Esophagus mucosa (tissue), 1 donor: ENCODE data around the gene BLNK. TPM values are rescaled to one million over a fixed set of nuclear protein-coding genes. Genes with fewer than 3 reads are reported as not detected.

Source experiments
- ATAC-seq: fragments of 200-7000 bp; cut with Tn5 transposase; one replicate; pipeline ENCODE4 v1.9.1; 2020
- total RNA-seq: library from RNA; stranded (reverse); gene quantifications from one replicate; pipeline ENCODE4 v1.2.4, GENCODE V29; 2023
- donor health status: DM: yes; HTN: yes; CAD: no.

Gene BLNK
- total RNA-seq, 1 donor from 2014 or later = 51.3 TPM

DNA sequence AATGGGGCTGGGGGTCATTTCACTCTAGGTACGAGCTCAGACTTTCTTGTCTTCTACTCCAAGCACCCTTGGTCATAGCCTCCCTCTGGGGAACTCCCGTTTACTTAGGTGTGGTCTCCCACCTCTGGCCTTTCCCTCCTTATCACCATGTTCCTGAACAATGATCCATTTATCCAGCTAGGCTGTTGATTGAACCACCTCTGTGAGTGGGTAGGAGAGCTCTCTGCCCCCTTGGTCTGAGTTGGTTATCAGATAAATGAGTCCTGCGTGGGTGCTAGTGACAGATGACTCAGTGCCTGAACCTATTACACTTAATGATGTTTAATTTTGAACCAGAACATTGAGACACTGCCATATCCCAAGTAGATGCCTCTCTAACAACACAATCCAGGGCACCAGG, 9.4 kb downstream of the BLNK start:
- no peak for ATAC-seq

DNA sequence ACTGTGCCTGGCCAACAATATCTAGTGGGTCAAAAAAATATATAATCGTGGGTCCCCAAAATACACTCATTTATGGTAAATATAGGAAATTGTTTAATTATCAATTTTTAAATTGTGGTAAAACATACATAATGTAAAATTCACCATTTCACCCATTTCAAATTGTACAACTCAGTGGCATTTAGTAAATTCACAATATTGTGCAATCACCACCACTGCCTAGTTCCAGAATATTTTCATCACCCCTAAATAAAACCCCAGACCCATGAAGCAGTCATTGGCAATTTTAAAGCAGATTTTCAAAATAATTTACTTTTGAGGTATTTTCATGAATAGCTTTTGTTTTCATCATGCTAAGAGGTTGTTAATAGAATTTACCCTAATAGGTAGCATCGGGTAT, 10.2 kb downstream of the BLNK start:
- ATAC-seq = no peak

DNA sequence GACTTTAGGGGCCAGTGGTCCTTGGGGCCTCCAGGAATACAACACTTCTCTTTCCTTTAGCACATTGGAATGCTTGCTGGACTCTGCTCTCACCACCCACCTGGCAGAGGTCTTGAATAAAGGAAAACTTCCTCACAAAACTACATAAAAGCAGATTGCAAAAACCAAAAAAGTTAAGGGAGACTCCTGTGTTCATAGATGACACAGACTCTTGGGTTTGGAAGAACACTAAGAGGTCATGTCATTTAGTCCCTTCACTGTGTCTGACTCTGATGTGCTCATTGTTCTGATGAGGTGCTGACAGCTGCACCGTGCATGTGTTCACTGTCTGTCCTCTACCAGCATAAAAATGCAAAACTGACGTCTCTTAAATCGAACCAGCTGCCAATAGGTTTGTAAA, 11.4 kb downstream of the BLNK start:
- ATAC-seq = no peak

DNA sequence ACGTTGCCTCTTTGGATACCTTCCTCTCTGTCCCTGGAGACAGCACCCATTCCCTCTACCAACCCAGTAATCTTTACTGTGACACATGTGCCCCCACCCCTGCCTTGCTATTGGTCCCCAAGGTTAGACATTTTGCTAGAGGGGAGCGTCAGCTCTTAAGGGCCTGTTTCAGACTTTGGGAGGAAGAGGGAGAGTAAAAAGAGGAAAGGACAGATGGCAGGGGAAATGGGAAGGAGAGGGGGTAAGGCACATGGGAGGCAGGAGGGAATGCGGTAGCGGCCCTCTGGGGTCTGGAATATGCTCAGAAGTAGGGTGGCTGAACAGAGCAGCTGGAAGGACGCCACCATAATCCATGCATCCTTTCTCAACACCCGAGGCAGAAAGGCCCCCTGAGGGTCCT, 12.2 kb downstream of the BLNK start:
- ATAC-seq = no peak

DNA sequence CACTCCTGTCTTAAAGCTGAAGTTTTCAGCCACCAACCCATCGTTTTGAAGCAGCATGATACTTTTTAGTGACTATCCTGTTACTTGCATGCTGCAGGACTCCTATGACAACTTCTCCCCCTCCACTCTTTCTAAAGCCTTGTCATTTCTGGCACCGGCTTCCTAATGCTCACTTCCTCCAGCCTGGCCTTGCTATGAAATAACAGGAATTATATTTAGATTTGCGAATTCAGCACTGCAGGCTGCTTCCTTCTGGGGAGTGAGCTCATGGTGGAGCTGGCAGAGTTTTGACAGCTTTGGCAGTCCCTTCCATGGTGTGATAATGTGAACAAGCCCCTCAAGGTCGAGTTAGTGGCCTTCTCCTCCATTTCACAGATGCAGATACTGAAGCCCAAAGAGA, 13.4 kb downstream of the BLNK start:
- no peak for ATAC-seq

DNA sequence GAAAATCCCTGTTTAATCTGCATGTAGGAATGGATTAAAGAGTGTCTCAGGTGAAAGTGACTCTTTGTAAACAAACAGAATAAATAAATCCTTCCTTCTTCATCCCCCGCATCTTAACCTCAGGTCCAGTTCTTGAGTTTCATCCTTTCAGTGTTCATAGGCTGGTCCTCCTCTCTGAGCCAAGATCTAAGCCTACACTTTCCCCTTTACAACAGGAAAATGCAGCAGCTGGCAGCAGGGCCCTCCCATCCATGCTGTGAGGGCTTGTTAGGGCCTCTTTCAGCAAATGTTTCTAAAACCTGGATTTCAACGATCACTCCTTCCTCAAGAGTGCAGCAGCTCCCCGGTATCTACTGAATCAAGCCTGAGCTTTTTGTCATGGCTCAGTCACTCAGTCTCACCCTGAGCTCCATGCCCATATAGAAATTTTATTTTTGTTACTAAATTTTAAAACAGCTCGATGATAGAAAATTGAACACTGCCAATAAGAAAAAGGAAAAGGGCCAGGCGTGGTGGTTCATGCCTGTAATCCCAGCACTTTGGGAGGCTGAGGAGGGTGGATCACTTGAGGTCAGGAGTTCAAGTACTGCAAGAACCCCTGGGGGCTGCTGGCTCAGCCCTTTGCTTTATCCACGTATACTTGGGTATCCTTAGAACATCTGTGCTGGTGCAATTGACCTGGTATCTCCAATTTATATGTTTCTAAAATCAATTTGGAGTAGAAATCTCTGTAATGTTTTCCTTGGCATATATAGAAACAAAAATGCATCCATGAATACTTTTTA, 15.6 kb downstream of the BLNK start:
- ATAC-seq = peak; percentile 10

DNA sequence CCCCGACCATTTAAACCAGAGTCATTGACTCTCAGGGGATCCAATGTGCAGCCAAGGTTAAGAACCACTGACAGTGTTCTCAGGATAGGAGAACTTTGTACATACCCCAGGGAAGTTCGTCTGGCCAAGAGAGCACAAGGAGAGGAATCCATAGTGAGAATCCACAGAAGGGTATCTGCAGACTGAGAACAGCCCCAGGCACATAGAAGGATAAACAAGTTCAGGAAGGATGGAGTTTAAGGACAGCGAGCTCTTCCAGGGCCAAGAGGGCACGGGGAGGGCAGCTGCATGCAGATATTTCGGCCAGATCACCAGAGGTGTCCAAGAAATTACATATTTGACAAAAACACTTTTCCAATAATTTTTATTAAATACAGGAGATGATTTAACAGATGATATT, 16.4 kb downstream of the BLNK start:
- no peak for ATAC-seq

DNA sequence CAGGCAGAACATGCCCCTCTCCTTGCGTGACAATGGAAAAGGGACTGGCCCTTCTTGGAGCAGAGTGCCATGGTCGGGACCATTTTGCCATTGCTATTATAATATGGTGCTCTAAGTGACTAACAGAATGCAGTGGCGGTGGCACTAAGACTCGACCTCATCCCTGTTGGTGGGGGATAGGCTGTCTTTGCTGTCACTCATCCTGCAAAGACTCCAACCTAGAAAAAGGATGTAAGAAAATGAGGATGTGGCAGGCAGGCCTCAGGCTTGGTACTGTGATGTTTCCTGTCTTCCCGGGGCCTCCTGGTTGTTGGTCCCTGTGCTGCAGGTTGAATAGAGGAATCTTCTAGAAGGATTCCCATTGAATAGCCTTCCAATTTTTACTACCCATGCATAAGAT, 18.6 kb downstream of the BLNK start:
- no peak for ATAC-seq

DNA sequence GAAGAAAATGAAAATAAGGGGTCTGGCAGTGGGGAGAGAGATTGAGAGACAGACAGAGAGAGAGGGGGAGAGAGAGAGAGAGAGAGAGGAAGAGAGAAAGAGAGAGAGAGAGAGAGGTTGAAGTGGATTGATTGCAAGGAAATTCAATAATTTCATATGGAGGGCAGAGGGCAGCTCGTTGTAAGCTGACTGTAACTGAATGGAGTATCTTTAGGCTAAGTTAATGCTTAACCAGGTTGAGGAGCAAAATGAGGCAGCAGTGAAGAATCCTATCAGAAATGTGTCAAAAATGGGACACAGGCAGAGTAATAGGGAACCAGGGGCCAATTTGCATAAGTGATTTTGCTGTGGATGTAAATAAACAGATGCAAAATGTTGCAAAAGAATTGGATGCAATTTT, 21.0 kb downstream of the BLNK start:
- ATAC-seq = no peak

DNA sequence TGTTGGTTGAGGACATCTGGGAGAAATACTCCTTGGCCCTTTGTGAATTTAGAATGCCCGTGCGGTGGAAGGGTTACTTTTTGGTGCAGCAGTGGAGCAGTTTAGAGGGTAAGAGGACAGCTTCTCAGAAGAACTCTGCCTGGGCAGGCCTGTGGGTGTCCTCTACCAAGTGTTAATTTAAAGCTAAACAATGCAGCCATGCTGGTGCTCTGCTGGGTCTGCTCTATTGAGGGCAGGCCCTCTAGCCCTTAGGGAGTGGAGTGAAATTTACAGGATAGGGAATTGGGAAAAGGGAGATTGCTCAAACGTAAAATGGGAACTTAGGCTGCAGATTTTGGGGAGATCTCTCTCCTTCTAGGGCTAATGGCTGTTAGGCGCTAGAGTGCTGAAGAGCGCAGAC, 22.1 kb downstream of the BLNK start:
- no peak for ATAC-seq

DNA sequence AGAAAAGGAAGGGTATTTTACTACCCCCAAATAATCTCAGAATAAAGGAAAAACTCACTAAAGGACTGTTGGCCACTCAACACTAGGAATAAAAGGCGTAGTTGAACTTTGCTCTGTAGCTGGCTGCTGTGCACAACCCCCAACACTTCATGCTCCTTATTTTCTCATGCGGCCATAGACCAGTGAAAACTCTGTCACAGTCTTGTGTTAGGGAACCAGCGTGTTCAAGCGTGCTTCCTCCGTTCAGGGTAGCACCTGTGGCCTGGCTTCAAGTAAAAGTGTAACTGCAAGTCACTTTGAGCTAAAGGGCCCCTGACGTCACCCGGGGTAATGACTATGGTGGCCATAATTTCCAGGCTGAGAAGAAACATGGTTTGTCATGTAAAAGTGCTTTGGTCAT, 27.0 kb downstream of the BLNK start:
- ATAC-seq = peak; percentile 42

DNA sequence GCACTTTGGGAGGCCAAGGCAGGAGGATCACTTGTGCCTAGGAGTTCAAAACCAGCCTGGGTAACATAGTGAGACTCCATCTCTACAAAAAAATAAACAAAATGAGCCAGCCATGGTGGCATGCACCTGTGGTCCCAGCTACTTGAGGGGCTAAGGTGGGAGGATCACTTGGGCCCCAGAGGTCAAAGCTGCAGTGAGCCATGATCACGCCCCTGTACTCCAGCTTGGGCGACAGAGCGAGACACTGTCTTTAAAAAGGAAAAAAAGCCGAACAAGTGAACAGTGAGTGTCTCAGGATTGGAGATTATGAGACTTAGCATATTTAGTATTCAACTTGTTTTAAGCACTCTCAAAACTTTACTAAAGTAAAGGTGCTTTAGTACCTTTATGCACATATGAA, 28.1 kb downstream of the BLNK start:
- no peak for ATAC-seq

DNA sequence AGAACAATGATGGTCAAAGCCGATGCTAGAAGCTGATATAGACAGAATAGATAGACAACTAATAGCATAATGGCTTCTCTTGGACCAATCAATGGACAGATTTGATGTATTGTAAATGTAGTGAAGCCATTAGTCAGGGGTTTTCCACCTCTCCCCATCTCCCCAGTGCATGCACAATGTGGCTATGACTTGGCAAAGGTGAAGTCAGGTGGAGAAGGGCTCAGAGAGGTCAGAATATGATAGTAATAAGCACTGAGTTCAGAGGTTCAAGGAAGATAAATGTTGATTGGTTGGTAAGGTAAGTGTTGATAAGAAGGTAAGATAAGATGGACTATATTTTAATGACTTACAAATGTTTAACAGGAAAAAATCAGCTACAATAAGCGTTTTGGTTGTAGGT, 28.5 kb downstream of the BLNK start:
- ATAC-seq = no peak

DNA sequence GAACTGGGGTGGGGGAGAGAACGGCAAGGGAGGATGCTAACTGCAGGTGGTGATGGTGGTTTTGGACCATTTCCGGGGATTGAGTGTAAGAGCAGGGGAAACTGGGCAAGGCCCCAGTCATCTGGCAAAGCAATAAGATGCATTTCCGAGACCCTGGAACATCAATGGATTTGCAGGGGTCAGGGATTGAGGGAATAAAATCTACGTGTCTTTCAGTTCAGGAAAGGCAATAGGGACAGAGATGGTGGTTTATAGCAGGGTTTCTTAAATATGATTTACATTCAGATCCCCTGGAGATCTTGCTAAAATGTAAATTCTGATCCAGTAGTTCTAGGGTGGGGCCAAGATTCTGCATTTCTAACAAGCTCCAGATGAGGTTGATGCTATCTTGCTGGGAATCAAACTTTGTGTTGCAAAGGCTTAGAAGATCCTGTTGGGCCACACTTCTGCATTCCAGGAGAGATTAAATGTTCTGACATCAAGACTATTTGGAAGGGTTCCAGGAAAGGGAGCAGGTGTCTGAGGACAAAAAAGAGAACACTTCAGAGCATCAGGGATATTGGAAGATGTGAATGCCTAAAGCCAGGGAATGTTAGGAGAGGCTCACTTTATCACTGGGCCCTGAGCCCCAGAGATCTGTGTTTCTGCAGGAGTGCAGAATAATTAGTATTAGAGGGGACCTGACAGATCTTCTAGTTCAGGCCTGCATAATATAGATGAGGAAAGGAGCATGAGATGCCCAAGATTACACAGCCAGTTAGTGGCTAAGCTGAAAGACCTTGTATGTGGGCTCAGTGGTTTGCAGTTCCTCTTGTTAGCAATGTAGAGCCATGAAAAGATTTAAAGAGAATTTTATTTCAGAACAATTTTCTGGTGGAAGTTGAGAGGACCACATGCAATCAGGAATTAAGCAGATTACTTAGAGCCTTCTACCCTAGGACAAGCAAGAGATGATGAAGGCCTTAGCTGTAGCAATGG, 32.4 kb downstream of the BLNK start:
- peak; percentile 18 for ATAC-seq

DNA sequence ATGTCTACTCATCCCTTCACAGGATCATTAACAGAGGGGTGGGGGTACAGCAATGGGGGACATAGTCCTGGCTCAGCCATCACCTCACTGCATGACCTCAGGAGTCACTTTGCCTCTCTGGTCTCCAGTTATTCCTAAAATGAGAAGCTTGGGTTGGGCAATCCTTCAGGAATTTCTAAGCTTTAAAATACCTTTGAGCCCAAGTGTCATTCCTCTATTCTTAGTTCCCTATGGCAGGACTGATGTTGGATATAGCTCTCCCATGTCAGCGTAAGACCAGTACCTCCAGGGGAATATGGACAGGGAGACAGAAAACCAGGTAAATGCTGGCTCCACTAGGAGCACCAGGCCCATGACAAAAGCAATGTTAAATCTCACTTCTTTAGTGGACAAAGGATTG, 34.5 kb downstream of the BLNK start:
- ATAC-seq = no peak

DNA sequence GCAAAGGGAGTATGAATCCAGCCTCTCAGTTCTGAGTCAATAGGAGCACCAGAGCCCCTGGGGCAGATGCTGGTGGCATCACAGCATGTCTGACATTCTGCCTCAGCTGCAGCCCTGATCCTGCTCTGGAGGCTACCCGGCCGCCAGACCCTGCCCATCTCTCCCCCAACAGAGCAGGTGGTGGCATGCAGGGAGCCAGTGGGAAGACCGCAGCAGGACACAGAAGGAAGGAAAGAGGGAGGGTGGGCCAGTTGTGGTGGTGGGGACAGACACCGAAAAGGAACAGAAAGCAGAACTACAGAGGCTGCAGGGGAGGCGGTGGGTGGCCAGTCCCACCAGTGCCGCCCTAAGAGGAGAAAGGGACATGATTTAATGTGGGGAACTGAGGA, 35.3 kb downstream of the BLNK start:
- ATAC-seq = no peak

DNA sequence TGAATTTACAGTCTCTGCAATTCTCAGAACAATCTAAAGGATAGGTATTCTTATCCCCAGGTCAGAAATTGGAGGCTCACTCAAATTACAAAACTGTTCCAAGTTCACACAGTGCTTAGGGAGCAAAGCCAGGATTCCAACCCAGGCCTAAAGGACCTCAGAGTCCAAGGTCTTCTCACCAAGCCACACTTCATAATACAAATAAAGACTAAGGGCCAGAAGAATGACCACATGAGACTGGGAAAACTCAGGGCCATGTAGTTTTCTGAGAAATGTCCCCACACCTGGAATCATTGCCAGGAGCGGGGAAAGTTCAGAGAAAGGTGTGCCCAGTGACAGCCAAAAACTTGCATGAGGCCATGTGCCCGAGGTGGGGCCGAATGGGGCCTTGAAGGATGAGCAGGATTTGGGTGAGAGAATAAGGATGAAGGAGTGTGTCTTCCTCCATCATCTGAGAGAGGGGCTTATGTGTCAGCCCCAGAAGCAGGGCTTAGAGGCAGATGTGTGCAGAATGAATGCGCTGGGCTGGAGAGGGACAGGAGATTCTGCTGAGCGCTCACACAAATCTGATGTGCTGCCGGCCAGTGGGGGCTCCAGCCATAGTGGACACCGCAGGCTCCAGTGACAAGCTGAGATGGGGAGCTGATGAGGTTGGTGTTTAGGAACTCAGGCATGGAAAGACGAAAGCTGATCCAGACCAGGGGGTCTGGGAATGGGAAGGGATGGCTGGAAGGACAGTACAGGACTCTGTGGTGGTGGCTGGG, 35.9 kb downstream of the BLNK start:
- no peak for ATAC-seq

DNA sequence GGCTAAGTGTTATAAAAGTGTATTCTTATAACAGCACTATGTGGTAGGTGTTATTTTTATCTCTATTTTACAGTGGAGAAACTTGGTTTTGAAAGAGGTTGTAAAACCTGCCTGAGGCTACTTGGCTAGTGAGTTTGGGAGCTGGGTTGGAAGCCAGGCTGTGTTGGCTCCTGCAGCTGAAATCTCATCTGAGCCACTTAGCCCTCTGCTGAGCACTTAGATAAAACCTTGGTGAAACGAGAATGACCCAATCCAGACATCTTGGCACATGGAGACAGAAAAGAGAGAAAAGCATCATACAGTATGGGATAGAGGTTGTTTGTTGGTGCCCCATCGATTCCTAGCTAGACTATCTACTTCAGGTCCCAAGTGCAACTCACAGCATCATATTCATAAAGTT, 37.4 kb downstream of the BLNK start:
- ATAC-seq = no peak

DNA sequence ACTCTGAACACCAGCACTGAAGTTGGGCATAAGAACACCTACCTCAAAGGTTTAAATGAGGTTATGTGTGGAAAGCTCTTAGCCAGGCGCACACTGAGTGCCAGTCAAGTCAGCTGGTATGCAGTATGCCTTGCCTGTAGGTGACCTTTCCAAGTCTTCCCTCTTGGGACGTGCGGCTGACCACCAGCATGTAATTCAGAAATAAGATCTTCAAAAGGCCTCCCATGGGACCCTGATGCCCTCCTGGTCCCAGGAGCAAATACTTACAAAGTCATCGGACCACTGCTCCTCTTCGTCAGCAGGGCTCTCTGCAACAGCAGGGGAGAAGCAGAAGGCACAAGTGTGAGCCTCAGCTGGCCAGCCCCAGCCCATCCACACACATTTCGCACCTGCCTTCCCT, 40.8 kb downstream of the BLNK start:
- ATAC-seq = no peak

DNA sequence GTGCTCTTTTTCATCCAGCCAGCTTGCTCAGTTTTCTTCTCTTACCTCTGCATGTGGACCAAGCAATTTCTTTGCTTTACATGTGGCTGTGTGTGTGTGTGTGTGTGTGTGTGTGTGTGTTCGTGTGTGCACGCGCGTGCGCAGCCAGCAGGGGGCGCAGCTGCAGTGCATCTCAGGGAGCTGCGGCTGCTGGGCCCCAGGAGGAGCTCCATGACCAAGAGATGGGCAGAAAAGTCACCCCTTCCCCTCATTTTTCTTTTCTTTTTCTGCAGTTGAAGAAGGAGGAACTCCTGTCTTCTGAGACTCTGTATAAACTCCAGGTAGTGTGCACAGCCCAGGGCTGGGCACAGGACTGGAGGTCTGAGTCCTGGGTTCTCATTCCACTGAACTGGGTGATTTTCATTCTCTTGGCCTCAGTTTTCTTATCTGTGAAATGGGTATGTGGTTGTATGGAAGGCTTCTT, 41.8 kb downstream of the BLNK start:
- peak; percentile 89 for ATAC-seq

DNA sequence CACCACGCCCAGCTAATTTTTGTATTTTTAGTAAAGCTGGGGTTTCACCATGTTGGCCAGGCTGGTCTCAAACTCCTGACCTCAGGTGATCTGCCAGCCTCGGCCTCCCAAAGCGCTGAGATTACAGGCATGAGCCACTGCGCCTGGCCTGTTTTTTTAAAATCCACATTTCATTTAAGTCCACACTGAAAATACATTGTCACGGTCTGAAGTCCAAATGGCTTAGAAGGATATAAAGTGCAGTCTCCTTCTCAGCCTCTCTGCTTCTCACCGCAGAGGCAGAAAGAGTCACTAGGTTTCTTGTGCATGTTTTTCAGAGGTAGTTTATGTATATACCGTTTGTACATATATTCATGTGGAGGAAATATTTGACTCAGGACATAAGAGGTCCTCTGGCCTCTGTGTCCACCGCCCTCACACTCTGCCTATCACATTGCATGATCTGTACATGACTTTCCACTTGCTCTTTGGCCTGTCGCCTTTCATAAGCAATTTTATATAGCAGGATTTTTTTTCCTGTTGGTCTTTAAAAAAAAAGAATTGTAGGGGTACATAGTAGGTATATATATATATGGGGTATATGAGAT, 42.9 kb downstream of the BLNK start:
- no peak for ATAC-seq

DNA sequence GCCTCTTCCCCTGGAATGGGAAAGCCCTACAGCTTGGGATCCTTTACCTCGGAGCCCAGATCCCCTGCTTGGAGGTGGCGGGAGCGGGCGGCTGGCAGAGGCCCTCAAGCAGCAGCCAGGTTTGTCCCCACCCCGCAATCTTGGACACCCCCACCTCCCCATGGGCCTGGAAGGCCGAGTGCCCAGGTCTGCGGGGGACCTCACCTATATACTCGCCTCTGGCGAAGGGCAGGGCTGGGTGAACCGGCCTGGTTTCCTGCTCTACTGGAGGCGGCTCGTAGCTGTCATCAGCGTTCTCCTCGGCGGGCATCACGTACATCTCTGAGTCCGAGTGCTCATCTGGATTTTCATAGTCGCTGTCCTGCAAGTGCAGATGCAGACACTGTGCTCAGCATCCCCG, 44.2 kb downstream of the BLNK start:
- ATAC-seq = no peak

DNA sequence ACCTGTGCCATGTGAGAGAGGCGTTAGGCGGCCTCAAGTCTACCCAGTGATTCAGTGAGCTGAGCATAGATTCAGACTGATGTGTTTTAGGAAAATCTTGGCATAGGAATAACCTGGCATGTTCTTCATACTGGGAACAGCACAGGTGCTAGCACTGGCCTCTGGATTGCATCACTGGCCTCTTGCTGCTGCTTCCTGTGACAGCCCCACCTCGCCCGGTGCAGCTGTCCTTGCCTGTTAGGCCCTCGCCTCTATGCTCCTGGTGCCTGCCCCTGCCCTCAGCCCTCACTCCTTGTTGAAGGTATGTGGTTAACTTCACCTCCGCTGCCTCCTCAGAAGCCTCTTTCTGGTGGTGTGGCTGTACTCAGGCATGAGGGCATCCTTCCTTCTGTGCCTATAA, 46.2 kb downstream of the BLNK start:
- ATAC-seq = peak; percentile 25
